ENCODE measurements around the gene DCC.
"Not testable (repeated sequence)": the region's sequence is repeated elsewhere in the genome, so short reads cannot be mapped to it uniquely, and the experiment has no call there.

DCC gene

GRCh38 chr18:53467756-53468155 lies 1127.8 kb downstream of the DCC start:
- Histone ChIP-seq H3K9me3 (ENCODE audit: control extremely low read depth in 1 of 5, control insufficient read depth in 4 of 5, insufficient read depth in 2 of 5, low read depth in 1 of 5, low read length in 4 of 5) (peaks cover 0 to 3% (median 0%) of the 10 kb centered on the region in 5 experiments), H3K4me1 (ENCODE audit: control extremely low read depth in 1 of 4, control insufficient read depth in 4 of 4, insufficient read depth in 4 of 4, low read length in 3 of 4) (no peaks in the 10 kb centered on the region), H3K27ac (ENCODE audit: insufficient read depth in 1 of 2, low read depth in 1 of 2, low read length in 2 of 2, poor library complexity in 1 of 2, severe bottlenecking in 2 of 2) (no peak overlapping the region), H3K36me3 (ENCODE audit: control insufficient read depth in 4 of 4, insufficient read depth in 4 of 4, low read length in 3 of 4) (no peaks in the 10 kb centered on the region), H3K4me3 (ENCODE audit: control insufficient read depth in 1 of 7, extremely low read depth in 1 of 7, insufficient read depth in 4 of 7, low read depth in 2 of 7, low read length in 6 of 7) (no peak overlapping the region), H3K27me3 (replicated peaks in 2 of 5; ENCODE audit: control insufficient read depth in 4 of 5, insufficient read depth in 5 of 5, low read length in 4 of 5) (no peaks in the 10 kb centered on the region)
- DNase-seq, result no peak
- POLR2A ChIA-PET, result no interaction called here
- CTCF ChIA-PET, result no interaction called here
- 100% methylated on average over 2 of the region's 5 CpGs for WGBS (ENCODE audit: insufficient coverage)

GRCh38 chr18:53468173-53468572 lies 1128.2 kb downstream of the DCC start:
- H3K4me1 ChIP-seq (ENCODE audit: control extremely low read depth in 1 of 4, control insufficient read depth in 4 of 4, insufficient read depth in 4 of 4, low read length in 3 of 4); H3K27me3 ChIP-seq (replicated peaks in 2 of 5; ENCODE audit: control insufficient read depth in 4 of 5, insufficient read depth in 5 of 5, low read length in 4 of 5); H3K36me3 ChIP-seq (ENCODE audit: control insufficient read depth in 4 of 4, insufficient read depth in 4 of 4, low read length in 3 of 4); DNase-seq; POLR2A ChIA-PET; H3K9me3 ChIP-seq (ENCODE audit: control extremely low read depth in 1 of 5, control insufficient read depth in 4 of 5, insufficient read depth in 2 of 5, low read depth in 1 of 5, low read length in 4 of 5); CTCF ChIA-PET; H3K4me3 ChIP-seq (ENCODE audit: control insufficient read depth in 1 of 7, extremely low read depth in 1 of 7, insufficient read depth in 4 of 7, low read depth in 2 of 7, low read length in 6 of 7); H3K27ac ChIP-seq (ENCODE audit: insufficient read depth in 1 of 2, low read depth in 1 of 2, low read length in 2 of 2, poor library complexity in 1 of 2, severe bottlenecking in 2 of 2): not testable (repeated sequence)
- WGBS (ENCODE audit: insufficient coverage), result no CpG with 5 or more reads among the region's 2 CpGs

- 61% methylated on average over 2 of the region's 2 CpGs for WGBS (ENCODE audit: insufficient coverage)
- Histone ChIP-seq H3K4me3 (ENCODE audit: control insufficient read depth in 1 of 7, extremely low read depth in 1 of 7, insufficient read depth in 4 of 7, low read depth in 2 of 7, low read length in 6 of 7) (no peak overlapping the region), H3K4me1 (ENCODE audit: control extremely low read depth in 1 of 4, control insufficient read depth in 4 of 4, insufficient read depth in 4 of 4, low read length in 3 of 4) (no peaks in the 10 kb centered on the region), H3K9me3 (ENCODE audit: control extremely low read depth in 1 of 5, control insufficient read depth in 4 of 5, insufficient read depth in 2 of 5, low read depth in 1 of 5, low read length in 4 of 5) (peaks cover 0 to 6% (median 0%) of the 10 kb centered on the region in 5 experiments), H3K36me3 (ENCODE audit: control insufficient read depth in 4 of 4, insufficient read depth in 4 of 4, low read length in 3 of 4) (no peaks in the 10 kb centered on the region), H3K27me3 (replicated peaks in 2 of 5; ENCODE audit: control insufficient read depth in 4 of 5, insufficient read depth in 5 of 5, low read length in 4 of 5) (no peaks in the 10 kb centered on the region), H3K27ac (ENCODE audit: insufficient read depth in 1 of 2, low read depth in 1 of 2, low read length in 2 of 2, poor library complexity in 1 of 2, severe bottlenecking in 2 of 2) (no peak overlapping the region)
- ChIA-PET CTCF (no interaction called here), POLR2A (no interaction called here)
- DNase-seq, result no peak
Measured at GRCh38 chr18:53472546-53472945, 1132.5 kb downstream of the DCC start.

GRCh38 chr18:53478155-53478554 lies 1138.2 kb downstream of the DCC start:
- CTCF ChIA-PET, result interaction anchor here (1.7 kb wide), 1 partner anchor 23 kb away, joined by 3 read pairs; no protein-coding TSS in a partner anchor
- H3K27me3 ChIP-seq (replicated peaks in 2 of 5; ENCODE audit: control insufficient read depth in 4 of 5, insufficient read depth in 5 of 5, low read length in 4 of 5), result no peaks in the 10 kb centered on the region
- no peak for DNase-seq
- H3K27ac ChIP-seq (ENCODE audit: insufficient read depth in 1 of 2, low read depth in 1 of 2, low read length in 2 of 2, poor library complexity in 1 of 2, severe bottlenecking in 2 of 2), result no peak overlapping the region
- H3K4me3 ChIP-seq (ENCODE audit: control insufficient read depth in 1 of 7, extremely low read depth in 1 of 7, insufficient read depth in 4 of 7, low read depth in 2 of 7, low read length in 6 of 7), result no peak overlapping the region
- POLR2A ChIA-PET, result no interaction called here
- H3K9me3 ChIP-seq (ENCODE audit: control extremely low read depth in 1 of 5, control insufficient read depth in 4 of 5, insufficient read depth in 2 of 5, low read depth in 1 of 5, low read length in 4 of 5), result peaks cover 0 to 3% (median 0%) of the 10 kb centered on the region in 5 experiments
- H3K4me1 ChIP-seq (ENCODE audit: control extremely low read depth in 1 of 4, control insufficient read depth in 4 of 4, insufficient read depth in 4 of 4, low read length in 3 of 4), result no peaks in the 10 kb centered on the region
- H3K36me3 ChIP-seq (ENCODE audit: control insufficient read depth in 4 of 4, insufficient read depth in 4 of 4, low read length in 3 of 4), result no peaks in the 10 kb centered on the region
- whole genome bisulfite sequencing (ENCODE audit: insufficient coverage), result no CpG with 5 or more reads among the region's 3 CpGs

GRCh38 chr18:53486296-53486695 lies 1146.3 kb downstream of the DCC start:
- no peak for DNase-seq
- Histone ChIP-seq H3K27me3 (replicated peaks in 2 of 5; ENCODE audit: control insufficient read depth in 4 of 5, insufficient read depth in 5 of 5, low read length in 4 of 5) (no peaks in the 10 kb centered on the region), H3K4me1 (ENCODE audit: control extremely low read depth in 1 of 4, control insufficient read depth in 4 of 4, insufficient read depth in 4 of 4, low read length in 3 of 4) (no peaks in the 10 kb centered on the region), H3K36me3 (ENCODE audit: control insufficient read depth in 4 of 4, insufficient read depth in 4 of 4, low read length in 3 of 4) (no peaks in the 10 kb centered on the region), H3K4me3 (ENCODE audit: control insufficient read depth in 1 of 7, extremely low read depth in 1 of 7, insufficient read depth in 4 of 7, low read depth in 2 of 7, low read length in 6 of 7) (no peak overlapping the region), H3K9me3 (ENCODE audit: control extremely low read depth in 1 of 5, control insufficient read depth in 4 of 5, insufficient read depth in 2 of 5, low read depth in 1 of 5, low read length in 4 of 5) (no peaks in the 10 kb centered on the region), H3K27ac (ENCODE audit: insufficient read depth in 1 of 2, low read depth in 1 of 2, low read length in 2 of 2, poor library complexity in 1 of 2, severe bottlenecking in 2 of 2) (no peak overlapping the region)
- ChIA-PET POLR2A (no interaction called here), CTCF (no interaction called here)
- WGBS (ENCODE audit: insufficient coverage), result 81% methylated on average over 3 of the region's 3 CpGs

- CTCF ChIA-PET, result no interaction called here
Measured at GRCh38 chr18:53489266-53489665, 1149.3 kb downstream of the DCC start.

GRCh38 chr18:53490019-53490418 lies 1150.0 kb downstream of the DCC start:
- no peak for DNase-seq
- Histone ChIP-seq H3K36me3 (ENCODE audit: control insufficient read depth in 4 of 4, insufficient read depth in 4 of 4, low read length in 3 of 4) (no peaks in the 10 kb centered on the region), H3K27me3 (replicated peaks in 2 of 5; ENCODE audit: control insufficient read depth in 4 of 5, insufficient read depth in 5 of 5, low read length in 4 of 5) (no peaks in the 10 kb centered on the region), H3K4me1 (ENCODE audit: control extremely low read depth in 1 of 4, control insufficient read depth in 4 of 4, insufficient read depth in 4 of 4, low read length in 3 of 4) (no peaks in the 10 kb centered on the region), H3K9me3 (ENCODE audit: control extremely low read depth in 1 of 5, control insufficient read depth in 4 of 5, insufficient read depth in 2 of 5, low read depth in 1 of 5, low read length in 4 of 5) (no peaks in the 10 kb centered on the region), H3K4me3 (ENCODE audit: control insufficient read depth in 1 of 7, extremely low read depth in 1 of 7, insufficient read depth in 4 of 7, low read depth in 2 of 7, low read length in 6 of 7) (no peak overlapping the region), H3K27ac (ENCODE audit: insufficient read depth in 1 of 2, low read depth in 1 of 2, low read length in 2 of 2, poor library complexity in 1 of 2, severe bottlenecking in 2 of 2) (no peak overlapping the region)
- WGBS (ENCODE audit: insufficient coverage), result no CpG with 5 or more reads among the region's 2 CpGs
- CTCF ChIA-PET, result no interaction called here
- POLR2A ChIA-PET, result no interaction called here

More at GRCh38 chr18:53489266-53489665, 1149.3 kb downstream of the DCC start:
- Histone ChIP-seq H3K27ac (ENCODE audit: insufficient read depth in 1 of 2, low read depth in 1 of 2, low read length in 2 of 2, poor library complexity in 1 of 2, severe bottlenecking in 2 of 2) (no peak overlapping the region), H3K4me1 (ENCODE audit: control extremely low read depth in 1 of 4, control insufficient read depth in 4 of 4, insufficient read depth in 4 of 4, low read length in 3 of 4) (no peaks in the 10 kb centered on the region), H3K4me3 (ENCODE audit: control insufficient read depth in 1 of 7, extremely low read depth in 1 of 7, insufficient read depth in 4 of 7, low read depth in 2 of 7, low read length in 6 of 7) (no peak overlapping the region), H3K36me3 (ENCODE audit: control insufficient read depth in 4 of 4, insufficient read depth in 4 of 4, low read length in 3 of 4) (no peaks in the 10 kb centered on the region), H3K9me3 (ENCODE audit: control extremely low read depth in 1 of 5, control insufficient read depth in 4 of 5, insufficient read depth in 2 of 5, low read depth in 1 of 5, low read length in 4 of 5) (no peaks in the 10 kb centered on the region), H3K27me3 (replicated peaks in 2 of 5; ENCODE audit: control insufficient read depth in 4 of 5, insufficient read depth in 5 of 5, low read length in 4 of 5) (no peaks in the 10 kb centered on the region)
- DNase-seq, result no peak
- POLR2A ChIA-PET, result no interaction called here
- 20% methylated on average over 1 of the region's 3 CpGs for WGBS (ENCODE audit: insufficient coverage)

All from common myeloid progenitor, CD34-positive (primary cell).